Activated CD8-positive, alpha-beta memory T cell treated with anti-CD3 and anti-CD28 coated beads for 4 hours (primary cell): Measurements from ENCODE around the gene LRP5.
"Not testable (repeated sequence)": the region's sequence is repeated elsewhere in the genome, so short reads cannot be mapped to it uniquely, and the experiment has no call there.

Source experiments
- DNase-seq, 2 donors: peaks; one replicate each; pipeline ENCODE4 v3.0.0-alpha.2; 2020; ENCODE audit warnings: low read depth in 2 of 2

Gene LRP5

GRCh38 chr11:68329536-68329935 is 17.1 kb downstream of the LRP5 start:
- DNase-seq: no peak

- DNase-seq: no peak
Observed at GRCh38 chr11:68329978-68330699, 17.7 kb downstream of the LRP5 start.

GRCh38 chr11:68330700-68331337 is 18.4 kb downstream of the LRP5 start:
- no peak for DNase-seq

- no peak for DNase-seq
Observed at GRCh38 chr11:68331338-68331947, 19.1 kb downstream of the LRP5 start.

GRCh38 chr11:68332186-68332585 is 19.8 kb downstream of the LRP5 start:
- no peak for DNase-seq

GRCh38 chr11:68333173-68333572 is 20.8 kb downstream of the LRP5 start:
- DNase-seq: no peak

GRCh38 chr11:68334923-68335322 is 22.5 kb downstream of the LRP5 start:
- DNase-seq: no peak

- no peak for DNase-seq
Observed at GRCh38 chr11:68335683-68336082, 23.3 kb downstream of the LRP5 start.

- DNase-seq: no peak
Observed at GRCh38 chr11:68336716-68337115, 24.3 kb downstream of the LRP5 start.

GRCh38 chr11:68337399-68337835 is 25.0 kb downstream of the LRP5 start:
- no peak for DNase-seq

- DNase-seq: no peak
Observed at GRCh38 chr11:68338051-68338780, 25.8 kb downstream of the LRP5 start.

- DNase-seq: no peak
Observed at GRCh38 chr11:68340003-68340767, 27.8 kb downstream of the LRP5 start.

GRCh38 chr11:68340784-68341556 is 28.6 kb downstream of the LRP5 start:
- no peak for DNase-seq

- DNase-seq: no peak
Observed at GRCh38 chr11:68341557-68342458, 29.4 kb downstream of the LRP5 start.

- no peak for DNase-seq
Observed at GRCh38 chr11:68342459-68343158, 30.2 kb downstream of the LRP5 start.

GRCh38 chr11:68343761-68344256 is 31.4 kb downstream of the LRP5 start:
- DNase-seq: no peak

GRCh38 chr11:68344821-68345220 is 32.4 kb downstream of the LRP5 start:
- DNase-seq: not testable (repeated sequence)

GRCh38 chr11:68345776-68346461 is 33.5 kb downstream of the LRP5 start:
- no peak for DNase-seq
